Sigmoid colon (tissue), 4 donors: ENCODE measurements around the gene PDGFRB.

Experiments used
- EP300 ChIP-seq, 4 donors: sonication (generic); formaldehyde crosslinking; IDR thresholded peaks; one replicate each; pipeline ENCODE4 v1.6.1; 2017; ENCODE audit warnings: antibody characterized with exemption in 4 of 4
- POLR2A ChIP-seq, 2 donors: fragments of 450-650 bp; IDR thresholded peaks; one replicate each; pipeline ENCODE4 v1.6.1; 2016; ENCODE audit warnings: antibody characterized with exemption in 2 of 2, mild to moderate bottlenecking in 2 of 2, moderate library complexity in 2 of 2
- POLR2AphosphoS5 ChIP-seq, 4 donors: sonication (generic); formaldehyde crosslinking; IDR thresholded peaks; one replicate each; pipeline ENCODE4 v1.6.1; 2017; ENCODE audit warnings: antibody characterized with exemption in 4 of 4
- TF ChIP-seq, protein P1 (sequence below), 4 experiments: fragments of 450-650 bp in 3 of 4; fragments of 200-600 bp in 1 of 4; IDR thresholded peaks; one replicate each; pipeline ENCODE4 v1.5.1; 2016 to 2019; ENCODE audit warnings: antibody characterized with exemption in 4 of 4, mild to moderate bottlenecking in 3 of 4, moderate library complexity in 2 of 4

DNA sequence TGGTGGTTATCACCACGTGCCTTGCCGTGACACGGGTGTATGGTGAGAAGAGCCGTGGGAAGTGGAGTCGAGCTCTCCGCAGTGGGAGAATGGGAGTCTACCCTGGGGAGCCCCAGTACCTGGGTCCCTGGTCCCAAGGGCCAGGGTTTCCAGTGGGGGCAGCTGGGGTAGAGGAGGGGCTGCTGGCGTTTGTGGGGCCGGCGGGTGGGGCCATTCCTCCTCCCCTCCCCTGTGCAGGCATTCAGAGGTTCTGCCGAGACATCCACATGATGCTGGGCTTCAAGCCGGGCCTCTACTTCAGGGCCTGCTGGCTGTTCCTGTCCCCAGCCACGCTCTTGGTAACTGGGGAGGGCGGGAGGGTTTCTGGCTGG is 48.9 kb upstream of the PDGFRB start:
- no peak for TF ChIP-seq POLR2AphosphoS5 (IDR thresholded peaks at IDR 0.05)
- TF ChIP-seq EP300 (IDR thresholded peaks at IDR 0.05): no peak
- TF ChIP-seq, protein P1, sequence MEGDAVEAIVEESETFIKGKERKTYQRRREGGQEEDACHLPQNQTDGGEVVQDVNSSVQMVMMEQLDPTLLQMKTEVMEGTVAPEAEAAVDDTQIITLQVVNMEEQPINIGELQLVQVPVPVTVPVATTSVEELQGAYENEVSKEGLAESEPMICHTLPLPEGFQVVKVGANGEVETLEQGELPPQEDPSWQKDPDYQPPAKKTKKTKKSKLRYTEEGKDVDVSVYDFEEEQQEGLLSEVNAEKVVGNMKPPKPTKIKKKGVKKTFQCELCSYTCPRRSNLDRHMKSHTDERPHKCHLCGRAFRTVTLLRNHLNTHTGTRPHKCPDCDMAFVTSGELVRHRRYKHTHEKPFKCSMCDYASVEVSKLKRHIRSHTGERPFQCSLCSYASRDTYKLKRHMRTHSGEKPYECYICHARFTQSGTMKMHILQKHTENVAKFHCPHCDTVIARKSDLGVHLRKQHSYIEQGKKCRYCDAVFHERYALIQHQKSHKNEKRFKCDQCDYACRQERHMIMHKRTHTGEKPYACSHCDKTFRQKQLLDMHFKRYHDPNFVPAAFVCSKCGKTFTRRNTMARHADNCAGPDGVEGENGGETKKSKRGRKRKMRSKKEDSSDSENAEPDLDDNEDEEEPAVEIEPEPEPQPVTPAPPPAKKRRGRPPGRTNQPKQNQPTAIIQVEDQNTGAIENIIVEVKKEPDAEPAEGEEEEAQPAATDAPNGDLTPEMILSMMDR (IDR thresholded peaks at IDR 0.05): no peak
- no peak for TF ChIP-seq POLR2A (IDR thresholded peaks at IDR 0.05)
